CD4-positive, alpha-beta T cell treated with Interleukin-21 for 1 hour (primary cell): ENCODE results near the gene SLC35F1.
A peak's percentile ranks its signal among the peaks of the same experiment; 100 is the strongest.

Experiments used
- DNase-seq: peaks from one replicate; pipeline ENCODE4 v3.0.0-alpha.2; 2020

Gene SLC35F1

GRCh38 chr6:118206221-118206620 lies 299.2 kb downstream of the SLC35F1 start:
- no peak for DNase-seq

GRCh38 chr6:118207947-118208346 lies 300.9 kb downstream of the SLC35F1 start:
- no peak for DNase-seq

GRCh38 chr6:118212451-118213173 lies 305.5 kb downstream of the SLC35F1 start:
- no peak for DNase-seq

GRCh38 chr6:118215269-118215668 lies 308.2 kb downstream of the SLC35F1 start:
- no peak for DNase-seq

DNA sequence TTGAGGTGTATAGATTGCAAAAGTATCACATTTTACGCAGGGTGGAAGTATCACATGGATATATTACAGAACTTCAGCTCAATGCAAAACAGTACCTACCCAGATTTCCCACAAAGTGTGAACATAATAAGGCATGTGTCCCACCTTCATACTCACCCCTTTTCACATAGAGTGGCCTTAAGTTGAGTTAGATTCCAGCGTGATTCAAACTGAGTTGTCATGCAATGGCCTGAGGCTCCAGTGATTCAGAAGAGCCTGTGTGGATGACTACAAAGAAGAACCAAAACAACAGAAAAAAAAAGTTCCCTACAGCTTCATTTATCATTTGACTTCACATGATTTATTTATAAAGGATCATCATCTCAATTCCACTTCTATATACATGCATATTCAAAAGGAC lies 309.7 kb downstream of the SLC35F1 start:
- no peak for DNase-seq

DNA sequence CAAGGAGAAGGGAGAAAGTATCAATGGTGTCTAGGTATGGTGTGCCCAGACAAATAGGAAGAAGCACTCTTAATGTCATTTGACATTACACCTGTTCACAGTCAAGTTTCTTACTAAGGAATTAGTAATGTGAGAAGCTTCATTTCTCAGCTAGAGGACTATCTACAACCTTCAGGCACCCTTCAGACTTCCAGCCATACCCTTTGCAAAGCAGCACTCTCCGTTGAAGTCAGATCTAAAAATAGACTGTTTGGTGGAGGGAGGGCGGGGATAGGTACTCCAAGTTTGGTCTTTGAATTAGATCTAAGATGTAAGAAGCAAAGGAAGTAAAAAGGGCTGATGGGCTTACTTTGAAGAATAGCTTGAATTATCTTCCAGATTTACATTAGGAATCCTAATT lies 311.1 kb downstream of the SLC35F1 start:
- no peak for DNase-seq

GRCh38 chr6:118220429-118221128 lies 313.5 kb downstream of the SLC35F1 start:
- no peak for DNase-seq

GRCh38 chr6:118223316-118223715 lies 316.3 kb downstream of the SLC35F1 start:
- no peak for DNase-seq

DNA sequence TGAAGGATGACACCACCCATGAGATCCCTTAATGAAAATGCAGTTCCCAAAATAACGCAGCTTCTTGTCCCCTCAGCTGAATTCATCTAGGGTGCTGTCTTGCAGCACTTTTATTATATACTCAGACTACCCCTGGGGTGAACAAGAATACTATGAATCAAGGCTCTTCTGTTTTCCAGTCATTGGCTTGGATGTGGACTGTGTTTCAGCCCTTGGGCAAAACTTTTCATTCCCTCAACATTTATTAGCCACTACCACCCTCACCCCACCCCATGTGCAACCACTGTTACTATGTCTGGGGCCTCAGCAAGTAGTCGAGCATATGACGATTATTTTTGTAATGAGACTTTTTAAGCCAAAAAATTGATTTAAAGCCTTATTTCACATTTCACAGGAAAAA lies 321.8 kb downstream of the SLC35F1 start:
- DNase-seq, result no peak

GRCh38 chr6:118240878-118241528 lies 333.9 kb downstream of the SLC35F1 start:
- no peak for DNase-seq

GRCh38 chr6:118246406-118246805 lies 339.3 kb downstream of the SLC35F1 start:
- DNase-seq, result no peak

- DNase-seq, result no peak
Measured at GRCh38 chr6:118248171-118248570, 341.1 kb downstream of the SLC35F1 start.

DNA sequence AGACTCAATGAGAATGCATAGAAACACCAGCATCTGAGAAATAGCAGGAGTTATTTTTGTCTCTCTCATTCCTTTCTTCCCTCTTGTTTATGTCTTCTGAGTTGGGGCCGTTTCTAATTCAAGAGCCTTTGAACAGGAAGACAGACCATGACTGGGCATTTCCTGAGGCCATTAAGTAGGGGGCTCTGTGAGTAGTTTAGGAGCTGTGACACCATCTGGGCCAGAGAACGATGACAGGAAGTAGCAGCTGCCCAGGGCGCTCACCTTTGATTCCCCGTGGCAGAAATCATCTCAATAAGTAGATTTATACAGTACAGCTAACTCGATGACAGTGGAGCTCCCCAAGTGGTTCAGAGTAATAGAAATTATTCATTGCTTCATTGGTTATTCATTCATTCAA lies 342.6 kb downstream of the SLC35F1 start:
- no peak for DNase-seq

DNA sequence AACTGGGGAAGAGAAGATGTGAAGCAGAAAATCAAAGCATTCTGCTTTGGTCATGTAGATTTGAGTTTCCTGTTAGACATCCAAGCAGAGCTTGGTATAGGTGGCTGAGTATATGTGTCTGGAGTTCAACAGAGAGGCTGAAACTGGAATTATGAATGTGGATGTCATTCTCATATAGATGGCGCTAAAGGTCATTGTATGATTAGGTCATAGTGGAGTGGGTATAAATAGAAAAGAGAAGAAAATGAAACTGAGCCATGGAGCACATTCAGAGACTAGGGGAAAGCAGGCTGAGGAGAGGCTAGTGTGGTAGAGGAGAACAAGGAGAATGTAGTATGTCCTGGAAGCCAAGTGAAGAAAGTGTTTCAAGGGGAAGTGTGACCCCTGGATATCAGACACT lies 345.4 kb downstream of the SLC35F1 start:
- no peak for DNase-seq

GRCh38 chr6:118253741-118254140 lies 346.7 kb downstream of the SLC35F1 start:
- no peak for DNase-seq

DNA sequence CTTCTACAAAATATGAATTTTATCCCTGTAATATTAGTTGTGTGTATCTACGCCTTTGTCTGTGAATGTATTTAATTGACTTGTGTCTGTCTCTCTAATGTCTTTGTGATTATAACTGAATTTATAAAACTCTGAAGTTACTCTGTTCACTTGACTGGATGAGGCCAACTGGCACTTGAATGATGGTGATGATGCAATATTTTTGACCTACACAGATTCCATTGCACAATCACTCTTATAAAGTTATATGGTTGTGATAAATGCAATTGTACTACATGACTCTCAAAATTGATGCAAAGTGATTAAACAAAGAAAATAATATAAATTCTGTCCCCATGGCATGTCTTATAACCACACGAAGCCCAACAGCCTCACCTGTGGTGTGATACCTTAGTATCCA lies 353.8 kb downstream of the SLC35F1 start:
- DNase-seq, result no peak

DNA sequence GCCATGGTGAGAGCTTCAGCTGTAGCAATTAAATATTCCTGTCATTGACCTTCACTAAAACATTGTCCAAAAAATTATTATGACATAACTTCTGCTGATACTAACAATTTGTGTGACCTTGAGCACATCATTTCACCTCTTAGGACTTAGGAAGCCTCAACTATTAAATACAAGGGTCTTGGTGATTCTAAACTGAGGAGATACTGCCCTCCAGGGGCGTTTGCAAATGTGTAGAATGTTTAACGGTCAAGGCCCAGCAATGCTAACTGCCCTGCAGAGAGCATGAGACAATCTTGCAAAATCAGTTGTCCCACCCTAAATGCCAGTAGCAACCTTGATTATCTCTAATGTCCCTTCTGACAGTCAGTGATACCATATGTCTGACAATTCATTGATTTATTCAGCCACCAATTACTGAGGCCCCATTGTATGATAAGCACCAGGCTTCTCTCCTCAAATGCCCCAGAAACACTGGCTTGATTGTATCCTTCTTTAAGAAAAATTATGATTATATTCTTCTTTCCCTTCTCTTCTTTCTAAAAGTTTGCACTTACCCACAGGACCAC lies 356.9 kb downstream of the SLC35F1 start:
- DNase-seq, result no peak

- DNase-seq, result no peak
Measured at GRCh38 chr6:118269659-118270058, 362.6 kb downstream of the SLC35F1 start.

GRCh38 chr6:118277631-118278030 lies 370.6 kb downstream of the SLC35F1 start:
- DNase-seq, result no peak

DNA sequence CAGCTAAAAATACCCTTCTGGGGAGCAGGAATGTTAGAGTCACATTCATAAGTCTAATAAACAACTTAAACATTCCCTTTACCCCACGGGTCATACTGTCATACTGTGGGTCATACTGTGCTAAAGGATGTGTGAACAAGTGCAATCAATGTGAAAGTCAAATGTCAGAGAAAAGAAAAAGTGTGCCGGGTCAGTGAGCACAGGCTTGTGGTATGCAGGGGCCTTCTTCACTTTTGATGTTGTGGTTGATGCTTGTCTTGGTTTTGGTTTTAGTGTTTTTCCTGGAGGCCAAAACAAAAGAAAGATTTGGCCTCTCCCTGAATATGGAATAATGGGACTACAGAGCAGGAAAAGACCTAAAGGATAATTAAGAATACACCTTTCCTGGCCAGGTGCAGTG lies 373.1 kb downstream of the SLC35F1 start:
- DNase-seq, result no peak

GRCh38 chr6:118281291-118281690 lies 374.2 kb downstream of the SLC35F1 start:
- no peak for DNase-seq

GRCh38 chr6:118283766-118284165 lies 376.7 kb downstream of the SLC35F1 start:
- DNase-seq, result peak; percentile 65

DNA sequence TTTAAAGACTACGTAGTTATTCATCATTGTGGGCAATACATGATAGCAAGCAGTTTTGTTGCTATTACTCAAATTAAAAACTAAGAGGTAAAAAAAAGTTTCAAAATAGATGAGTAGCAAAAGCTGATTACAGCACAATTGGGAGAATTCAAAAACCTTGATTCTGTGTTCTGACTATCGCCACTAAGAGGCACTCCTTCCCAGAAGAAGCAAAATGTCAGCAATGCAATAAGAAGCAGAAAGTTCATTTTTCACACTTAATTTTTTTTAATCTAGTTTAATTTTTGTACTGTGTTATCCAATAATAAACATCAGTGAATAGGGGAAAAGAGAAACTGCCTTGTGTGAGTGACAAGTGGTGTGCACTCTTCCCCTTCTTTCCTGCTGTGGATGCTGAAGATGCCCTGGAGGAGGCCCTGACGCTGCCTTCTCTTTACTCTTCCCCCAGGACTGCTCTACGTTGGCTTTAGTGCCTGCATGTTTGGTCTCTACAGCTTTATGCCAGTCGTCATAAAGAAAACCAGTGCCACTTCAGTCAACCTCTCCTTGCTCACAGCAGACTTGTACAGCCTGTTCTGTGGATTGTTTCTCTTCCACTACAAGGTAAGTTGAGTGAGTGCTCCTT lies 377.8 kb downstream of the SLC35F1 start:
- DNase-seq, result no peak
